ENCODE results near the gene UTS2B. TPM values are rescaled to one million over a fixed set of nuclear protein-coding genes. Genes with fewer than 3 reads are reported as not detected.

UTS2B gene
- total and polyA plus RNA-seq, 10 of the 15 experiments (the other 5 are each of a cell fraction or from before 2014, with no cell fraction given) = 0.15 to 0.72 (median 0.44) TPM

DNA sequence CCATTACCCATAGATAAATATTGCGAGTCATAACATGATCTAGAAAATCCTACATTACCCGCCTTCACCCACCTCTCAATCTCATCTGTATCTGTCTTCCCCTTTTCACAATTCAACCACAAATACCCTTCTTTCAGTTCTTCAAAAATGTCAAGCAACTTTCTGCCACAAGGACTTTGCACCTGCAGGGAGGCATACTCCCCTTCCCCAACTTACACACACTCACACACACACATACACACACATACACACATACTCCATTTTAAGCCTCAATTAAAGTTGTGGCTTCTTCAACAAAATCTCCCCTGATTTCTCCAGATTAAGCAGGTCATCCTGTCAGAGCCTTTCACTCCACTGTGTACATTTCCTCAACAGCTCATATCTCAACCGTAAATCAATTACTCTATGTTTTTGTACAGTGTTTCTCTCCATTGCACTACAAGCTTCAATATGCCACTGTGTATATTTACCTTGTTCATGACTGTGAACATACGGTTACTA, 34.2 kb downstream of the UTS2B start (continued):
- TF ChIP-seq, protein P1, sequence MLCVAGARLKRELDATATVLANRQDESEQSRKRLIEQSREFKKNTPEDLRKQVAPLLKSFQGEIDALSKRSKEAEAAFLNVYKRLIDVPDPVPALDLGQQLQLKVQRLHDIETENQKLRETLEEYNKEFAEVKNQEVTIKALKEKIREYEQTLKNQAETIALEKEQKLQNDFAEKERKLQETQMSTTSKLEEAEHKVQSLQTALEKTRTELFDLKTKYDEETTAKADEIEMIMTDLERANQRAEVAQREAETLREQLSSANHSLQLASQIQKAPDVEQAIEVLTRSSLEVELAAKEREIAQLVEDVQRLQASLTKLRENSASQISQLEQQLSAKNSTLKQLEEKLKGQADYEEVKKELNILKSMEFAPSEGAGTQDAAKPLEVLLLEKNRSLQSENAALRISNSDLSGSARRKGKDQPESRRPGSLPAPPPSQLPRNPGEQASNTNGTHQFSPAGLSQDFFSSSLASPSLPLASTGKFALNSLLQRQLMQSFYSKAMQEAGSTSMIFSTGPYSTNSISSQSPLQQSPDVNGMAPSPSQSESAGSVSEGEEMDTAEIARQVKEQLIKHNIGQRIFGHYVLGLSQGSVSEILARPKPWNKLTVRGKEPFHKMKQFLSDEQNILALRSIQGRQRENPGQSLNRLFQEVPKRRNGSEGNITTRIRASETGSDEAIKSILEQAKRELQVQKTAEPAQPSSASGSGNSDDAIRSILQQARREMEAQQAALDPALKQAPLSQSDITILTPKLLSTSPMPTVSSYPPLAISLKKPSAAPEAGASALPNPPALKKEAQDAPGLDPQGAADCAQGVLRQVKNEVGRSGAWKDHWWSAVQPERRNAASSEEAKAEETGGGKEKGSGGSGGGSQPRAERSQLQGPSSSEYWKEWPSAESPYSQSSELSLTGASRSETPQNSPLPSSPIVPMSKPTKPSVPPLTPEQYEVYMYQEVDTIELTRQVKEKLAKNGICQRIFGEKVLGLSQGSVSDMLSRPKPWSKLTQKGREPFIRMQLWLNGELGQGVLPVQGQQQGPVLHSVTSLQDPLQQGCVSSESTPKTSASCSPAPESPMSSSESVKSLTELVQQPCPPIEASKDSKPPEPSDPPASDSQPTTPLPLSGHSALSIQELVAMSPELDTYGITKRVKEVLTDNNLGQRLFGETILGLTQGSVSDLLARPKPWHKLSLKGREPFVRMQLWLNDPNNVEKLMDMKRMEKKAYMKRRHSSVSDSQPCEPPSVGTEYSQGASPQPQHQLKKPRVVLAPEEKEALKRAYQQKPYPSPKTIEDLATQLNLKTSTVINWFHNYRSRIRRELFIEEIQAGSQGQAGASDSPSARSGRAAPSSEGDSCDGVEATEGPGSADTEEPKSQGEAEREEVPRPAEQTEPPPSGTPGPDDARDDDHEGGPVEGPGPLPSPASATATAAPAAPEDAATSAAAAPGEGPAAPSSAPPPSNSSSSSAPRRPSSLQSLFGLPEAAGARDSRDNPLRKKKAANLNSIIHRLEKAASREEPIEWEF (IDR thresholded peaks at IDR 0.05; ENCODE audit: insufficient replicate concordance, low read depth, low read length) = no peak
- TF ChIP-seq ZNF24 (IDR thresholded peaks at IDR 0.05) = peak; percentile 88
- no peak for TF ChIP-seq SMAD5 (IDR thresholded peaks at IDR 0.05; ENCODE audit: low read depth)
- TF ChIP-seq, protein P2, sequence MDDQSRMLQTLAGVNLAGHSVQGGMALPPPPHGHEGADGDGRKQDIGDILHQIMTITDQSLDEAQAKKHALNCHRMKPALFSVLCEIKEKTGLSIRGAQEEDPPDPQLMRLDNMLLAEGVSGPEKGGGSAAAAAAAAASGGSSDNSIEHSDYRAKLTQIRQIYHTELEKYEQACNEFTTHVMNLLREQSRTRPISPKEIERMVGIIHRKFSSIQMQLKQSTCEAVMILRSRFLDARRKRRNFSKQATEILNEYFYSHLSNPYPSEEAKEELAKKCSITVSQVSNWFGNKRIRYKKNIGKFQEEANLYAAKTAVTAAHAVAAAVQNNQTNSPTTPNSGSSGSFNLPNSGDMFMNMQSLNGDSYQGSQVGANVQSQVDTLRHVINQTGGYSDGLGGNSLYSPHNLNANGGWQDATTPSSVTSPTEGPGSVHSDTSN (IDR thresholded peaks at IDR 0.05; ENCODE audit: insufficient replicate concordance, low read depth, low read length) = peak; percentile 66
- peak; percentile 96 for TF ChIP-seq BCL11A (IDR thresholded peaks at IDR 0.05; ENCODE audit: low read depth, low read length)
- peak; percentile 74 to 82; a peak in 3 of 4 replicates for TF ChIP-seq BHLHE40 (IDR thresholded peaks at IDR 0.05; ENCODE audit: borderline replicate concordance in 1 of 2, low read depth in 2 of 2, low read length in 1 of 2)
- TF ChIP-seq, protein P3, sequence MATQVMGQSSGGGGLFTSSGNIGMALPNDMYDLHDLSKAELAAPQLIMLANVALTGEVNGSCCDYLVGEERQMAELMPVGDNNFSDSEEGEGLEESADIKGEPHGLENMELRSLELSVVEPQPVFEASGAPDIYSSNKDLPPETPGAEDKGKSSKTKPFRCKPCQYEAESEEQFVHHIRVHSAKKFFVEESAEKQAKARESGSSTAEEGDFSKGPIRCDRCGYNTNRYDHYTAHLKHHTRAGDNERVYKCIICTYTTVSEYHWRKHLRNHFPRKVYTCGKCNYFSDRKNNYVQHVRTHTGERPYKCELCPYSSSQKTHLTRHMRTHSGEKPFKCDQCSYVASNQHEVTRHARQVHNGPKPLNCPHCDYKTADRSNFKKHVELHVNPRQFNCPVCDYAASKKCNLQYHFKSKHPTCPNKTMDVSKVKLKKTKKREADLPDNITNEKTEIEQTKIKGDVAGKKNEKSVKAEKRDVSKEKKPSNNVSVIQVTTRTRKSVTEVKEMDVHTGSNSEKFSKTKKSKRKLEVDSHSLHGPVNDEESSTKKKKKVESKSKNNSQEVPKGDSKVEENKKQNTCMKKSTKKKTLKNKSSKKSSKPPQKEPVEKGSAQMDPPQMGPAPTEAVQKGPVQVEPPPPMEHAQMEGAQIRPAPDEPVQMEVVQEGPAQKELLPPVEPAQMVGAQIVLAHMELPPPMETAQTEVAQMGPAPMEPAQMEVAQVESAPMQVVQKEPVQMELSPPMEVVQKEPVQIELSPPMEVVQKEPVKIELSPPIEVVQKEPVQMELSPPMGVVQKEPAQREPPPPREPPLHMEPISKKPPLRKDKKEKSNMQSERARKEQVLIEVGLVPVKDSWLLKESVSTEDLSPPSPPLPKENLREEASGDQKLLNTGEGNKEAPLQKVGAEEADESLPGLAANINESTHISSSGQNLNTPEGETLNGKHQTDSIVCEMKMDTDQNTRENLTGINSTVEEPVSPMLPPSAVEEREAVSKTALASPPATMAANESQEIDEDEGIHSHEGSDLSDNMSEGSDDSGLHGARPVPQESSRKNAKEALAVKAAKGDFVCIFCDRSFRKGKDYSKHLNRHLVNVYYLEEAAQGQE (IDR thresholded peaks at IDR 0.05; ENCODE audit: low read depth, low read length) = no peak
- TF ChIP-seq SMAD1 (IDR thresholded peaks at IDR 0.05; ENCODE audit: low read depth, partially characterized antibody) = peak; percentile 63
- TF ChIP-seq MTA2 (IDR thresholded peaks at IDR 0.05; ENCODE audit: low read depth) = peak; percentile 100
- peak; percentile 80 for TF ChIP-seq MEF2A (IDR thresholded peaks at IDR 0.05; ENCODE audit: insufficient read depth, low read depth, low read length)
- TF ChIP-seq, protein P4, sequence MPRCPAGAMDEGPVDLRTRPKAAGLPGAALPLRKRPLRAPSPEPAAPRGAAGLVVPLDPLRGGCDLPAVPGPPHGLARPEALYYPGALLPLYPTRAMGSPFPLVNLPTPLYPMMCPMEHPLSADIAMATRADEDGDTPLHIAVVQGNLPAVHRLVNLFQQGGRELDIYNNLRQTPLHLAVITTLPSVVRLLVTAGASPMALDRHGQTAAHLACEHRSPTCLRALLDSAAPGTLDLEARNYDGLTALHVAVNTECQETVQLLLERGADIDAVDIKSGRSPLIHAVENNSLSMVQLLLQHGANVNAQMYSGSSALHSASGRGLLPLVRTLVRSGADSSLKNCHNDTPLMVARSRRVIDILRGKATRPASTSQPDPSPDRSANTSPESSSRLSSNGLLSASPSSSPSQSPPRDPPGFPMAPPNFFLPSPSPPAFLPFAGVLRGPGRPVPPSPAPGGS (IDR thresholded peaks at IDR 0.05; ENCODE audit: borderline replicate concordance, insufficient read depth, low read depth, low read length, poor library complexity, severe bottlenecking) = peak; percentile 63
- TF ChIP-seq, protein P5, sequence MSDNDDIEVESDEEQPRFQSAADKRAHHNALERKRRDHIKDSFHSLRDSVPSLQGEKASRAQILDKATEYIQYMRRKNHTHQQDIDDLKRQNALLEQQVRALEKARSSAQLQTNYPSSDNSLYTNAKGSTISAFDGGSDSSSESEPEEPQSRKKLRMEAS (IDR thresholded peaks at IDR 0.05; ENCODE audit: low read depth, low read length) = no peak
- TF ChIP-seq, protein P6, sequence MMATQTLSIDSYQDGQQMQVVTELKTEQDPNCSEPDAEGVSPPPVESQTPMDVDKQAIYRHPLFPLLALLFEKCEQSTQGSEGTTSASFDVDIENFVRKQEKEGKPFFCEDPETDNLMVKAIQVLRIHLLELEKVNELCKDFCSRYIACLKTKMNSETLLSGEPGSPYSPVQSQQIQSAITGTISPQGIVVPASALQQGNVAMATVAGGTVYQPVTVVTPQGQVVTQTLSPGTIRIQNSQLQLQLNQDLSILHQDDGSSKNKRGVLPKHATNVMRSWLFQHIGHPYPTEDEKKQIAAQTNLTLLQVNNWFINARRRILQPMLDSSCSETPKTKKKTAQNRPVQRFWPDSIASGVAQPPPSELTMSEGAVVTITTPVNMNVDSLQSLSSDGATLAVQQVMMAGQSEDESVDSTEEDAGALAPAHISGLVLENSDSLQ (IDR thresholded peaks at IDR 0.05) = peak; percentile 91
- TF ChIP-seq SP1 (IDR thresholded peaks at IDR 0.05; ENCODE audit: low read depth, low read length) = no peak
- no peak for TF ChIP-seq ASH2L (IDR thresholded peaks at IDR 0.05; ENCODE audit: borderline replicate concordance, low read depth)
- peak; percentile 61 for TF ChIP-seq JUND (IDR thresholded peaks at IDR 0.05; ENCODE audit: low read depth, low read length)
